Peyer's patch (tissue), 4 donors: ENCODE results near the gene RPTOR.

Source experiments
- POLR2A ChIP-seq, 2 donors: fragments of 450-650 bp; IDR thresholded peaks; one replicate each; pipeline ENCODE4 v1.5.1; 2017; ENCODE audit warnings: antibody characterized with exemption in 2 of 2, mild to moderate bottlenecking in 2 of 2, moderate library complexity in 2 of 2
- TF ChIP-seq, protein P1 (sequence below), 6 experiments: fragments of 450-650 bp in 4 of 6; fragments of 200-600 bp in 2 of 6; sonication (generic) in 1 of 6; IDR thresholded peaks; one replicate each; pipeline ENCODE4 v1.5.1; 2017 to 2019; ENCODE audit warnings: antibody characterized with exemption in 6 of 6, mild to moderate bottlenecking in 3 of 6, moderate library complexity in 1 of 6

DNA sequence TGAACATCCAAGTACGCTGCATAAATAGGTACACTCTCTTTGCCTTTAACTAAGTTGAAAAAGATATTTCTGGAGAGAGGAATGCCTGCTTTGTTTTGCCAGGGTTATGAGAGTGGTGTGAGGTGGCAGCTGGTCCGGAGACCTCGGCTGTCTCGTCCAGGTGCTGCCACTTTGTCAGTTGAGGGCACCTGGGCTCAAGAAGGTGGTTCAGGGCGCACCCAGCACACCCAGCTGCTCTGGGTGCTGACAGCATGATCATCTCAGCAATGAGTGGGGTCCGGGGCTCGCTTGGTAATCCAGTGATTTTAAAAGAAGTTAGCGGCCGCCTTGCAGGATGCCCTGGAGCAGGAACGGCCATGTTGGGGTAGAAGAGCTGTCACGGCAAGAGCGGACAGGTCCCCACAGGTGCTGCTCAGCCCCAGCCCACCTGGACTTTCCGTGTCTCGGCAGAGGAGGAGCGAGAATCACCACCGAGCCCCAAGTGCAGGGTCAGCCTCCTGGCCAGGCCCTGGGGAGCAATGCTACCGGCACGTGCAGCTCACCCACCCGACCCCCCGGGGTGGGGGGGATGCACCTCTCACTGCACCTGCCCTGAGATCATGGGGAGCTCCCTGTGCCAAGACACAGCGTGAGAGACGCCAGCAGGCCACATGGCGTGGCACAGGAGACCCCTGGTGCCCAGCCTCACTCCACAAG is 379.6 kb downstream of the RPTOR start:
- TF ChIP-seq POLR2A (IDR thresholded peaks at IDR 0.05): no peak
- TF ChIP-seq, protein P1, sequence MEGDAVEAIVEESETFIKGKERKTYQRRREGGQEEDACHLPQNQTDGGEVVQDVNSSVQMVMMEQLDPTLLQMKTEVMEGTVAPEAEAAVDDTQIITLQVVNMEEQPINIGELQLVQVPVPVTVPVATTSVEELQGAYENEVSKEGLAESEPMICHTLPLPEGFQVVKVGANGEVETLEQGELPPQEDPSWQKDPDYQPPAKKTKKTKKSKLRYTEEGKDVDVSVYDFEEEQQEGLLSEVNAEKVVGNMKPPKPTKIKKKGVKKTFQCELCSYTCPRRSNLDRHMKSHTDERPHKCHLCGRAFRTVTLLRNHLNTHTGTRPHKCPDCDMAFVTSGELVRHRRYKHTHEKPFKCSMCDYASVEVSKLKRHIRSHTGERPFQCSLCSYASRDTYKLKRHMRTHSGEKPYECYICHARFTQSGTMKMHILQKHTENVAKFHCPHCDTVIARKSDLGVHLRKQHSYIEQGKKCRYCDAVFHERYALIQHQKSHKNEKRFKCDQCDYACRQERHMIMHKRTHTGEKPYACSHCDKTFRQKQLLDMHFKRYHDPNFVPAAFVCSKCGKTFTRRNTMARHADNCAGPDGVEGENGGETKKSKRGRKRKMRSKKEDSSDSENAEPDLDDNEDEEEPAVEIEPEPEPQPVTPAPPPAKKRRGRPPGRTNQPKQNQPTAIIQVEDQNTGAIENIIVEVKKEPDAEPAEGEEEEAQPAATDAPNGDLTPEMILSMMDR (IDR thresholded peaks at IDR 0.05): no peak
